ENCODE results near the gene OBP2A.
"Not testable (repeated sequence)": the region's sequence is repeated elsewhere in the genome, so short reads cannot be mapped to it uniquely, and the experiment has no call there.

The OBP2A gene

DNA sequence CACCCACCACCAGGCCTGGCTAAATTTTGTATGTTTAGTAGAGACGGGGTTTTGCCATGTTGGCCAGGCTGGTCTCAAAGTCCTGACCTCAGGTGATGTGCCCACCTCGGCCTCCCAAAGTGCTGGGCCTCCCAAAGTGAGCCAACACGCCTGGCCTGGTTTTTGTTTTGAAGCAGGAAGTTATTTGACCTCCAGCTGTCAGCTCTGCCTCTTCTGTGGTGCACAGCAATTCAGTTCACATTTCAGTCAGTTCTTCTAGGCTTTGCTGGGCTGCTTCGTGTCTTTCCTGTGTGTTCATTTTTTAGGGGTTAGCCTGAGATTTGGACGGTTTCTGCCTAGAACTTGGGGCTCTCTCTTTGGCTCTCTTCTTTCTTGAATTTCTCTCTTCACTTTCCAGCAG is 15.8 kb upstream of the OBP2A start:
- POLR2A ChIA-PET = no interaction called here

DNA sequence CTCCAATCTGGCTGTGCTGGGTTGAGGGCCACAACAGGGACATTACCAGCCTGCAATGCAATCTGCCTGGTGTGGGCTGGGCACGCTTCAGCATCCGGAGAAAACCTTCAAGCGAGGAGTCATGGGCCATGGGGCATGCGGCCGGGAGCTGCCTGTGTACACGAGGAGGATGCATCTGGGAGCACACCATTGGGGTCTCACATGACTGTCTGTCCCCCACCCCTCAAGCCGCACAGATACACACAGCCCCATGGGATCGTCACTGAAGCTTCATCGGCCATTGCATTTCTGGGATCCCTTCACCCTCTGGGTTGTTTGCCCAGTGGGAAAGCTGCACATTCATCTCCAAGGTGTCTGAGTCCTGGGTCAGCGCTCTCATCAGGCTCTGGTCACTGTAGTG is 14.8 kb upstream of the OBP2A start:
- TF ChIP-seq, protein P1, sequence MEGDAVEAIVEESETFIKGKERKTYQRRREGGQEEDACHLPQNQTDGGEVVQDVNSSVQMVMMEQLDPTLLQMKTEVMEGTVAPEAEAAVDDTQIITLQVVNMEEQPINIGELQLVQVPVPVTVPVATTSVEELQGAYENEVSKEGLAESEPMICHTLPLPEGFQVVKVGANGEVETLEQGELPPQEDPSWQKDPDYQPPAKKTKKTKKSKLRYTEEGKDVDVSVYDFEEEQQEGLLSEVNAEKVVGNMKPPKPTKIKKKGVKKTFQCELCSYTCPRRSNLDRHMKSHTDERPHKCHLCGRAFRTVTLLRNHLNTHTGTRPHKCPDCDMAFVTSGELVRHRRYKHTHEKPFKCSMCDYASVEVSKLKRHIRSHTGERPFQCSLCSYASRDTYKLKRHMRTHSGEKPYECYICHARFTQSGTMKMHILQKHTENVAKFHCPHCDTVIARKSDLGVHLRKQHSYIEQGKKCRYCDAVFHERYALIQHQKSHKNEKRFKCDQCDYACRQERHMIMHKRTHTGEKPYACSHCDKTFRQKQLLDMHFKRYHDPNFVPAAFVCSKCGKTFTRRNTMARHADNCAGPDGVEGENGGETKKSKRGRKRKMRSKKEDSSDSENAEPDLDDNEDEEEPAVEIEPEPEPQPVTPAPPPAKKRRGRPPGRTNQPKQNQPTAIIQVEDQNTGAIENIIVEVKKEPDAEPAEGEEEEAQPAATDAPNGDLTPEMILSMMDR (IDR thresholded peaks at IDR 0.05; ENCODE audit: control extremely low read depth, extremely low read depth, low read depth, missing control alignments) = no peak
- ChIA-PET CTCF (no interaction called here), POLR2A (no interaction called here)
- DNase-seq (ENCODE audit: extremely low spot score) = no peak

More for the DNA sequence above, 15.8 kb upstream of the OBP2A start:
- no peak for DNase-seq (ENCODE audit: extremely low spot score)
- TF ChIP-seq, protein P1 (IDR thresholded peaks at IDR 0.05; ENCODE audit: control extremely low read depth, extremely low read depth, low read depth, missing control alignments) = no peak
- CTCF ChIA-PET = no interaction called here

DNA sequence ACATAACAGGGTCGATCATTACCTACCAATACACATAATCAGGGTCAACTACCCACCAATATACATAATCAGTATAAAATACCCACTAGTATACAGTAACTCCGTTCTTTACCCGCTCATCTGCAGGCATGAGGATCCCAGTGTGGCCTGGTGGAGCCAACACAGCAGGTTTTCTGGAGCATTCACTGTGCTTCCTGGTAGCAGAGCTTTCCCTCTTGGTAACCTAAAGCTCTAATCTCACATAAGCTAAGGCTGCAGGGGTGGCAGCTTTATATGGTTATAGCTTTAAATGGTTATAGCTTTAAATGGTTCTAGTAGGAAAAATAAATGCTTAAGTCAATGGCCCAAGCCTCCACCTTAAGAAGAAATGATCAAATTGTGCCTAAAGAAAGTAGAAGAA is 12.8 kb upstream of the OBP2A start:
- ChIA-PET CTCF (interaction anchor here (0.9 kb wide), 1 partner anchor 29 kb away, joined by 4 read pairs; no protein-coding TSS in a partner anchor), POLR2A (no interaction called here)
- TF ChIP-seq, protein P1 (IDR thresholded peaks at IDR 0.05; ENCODE audit: control extremely low read depth, extremely low read depth, low read depth, missing control alignments) = no peak
- no peak for DNase-seq (ENCODE audit: extremely low spot score)

DNA sequence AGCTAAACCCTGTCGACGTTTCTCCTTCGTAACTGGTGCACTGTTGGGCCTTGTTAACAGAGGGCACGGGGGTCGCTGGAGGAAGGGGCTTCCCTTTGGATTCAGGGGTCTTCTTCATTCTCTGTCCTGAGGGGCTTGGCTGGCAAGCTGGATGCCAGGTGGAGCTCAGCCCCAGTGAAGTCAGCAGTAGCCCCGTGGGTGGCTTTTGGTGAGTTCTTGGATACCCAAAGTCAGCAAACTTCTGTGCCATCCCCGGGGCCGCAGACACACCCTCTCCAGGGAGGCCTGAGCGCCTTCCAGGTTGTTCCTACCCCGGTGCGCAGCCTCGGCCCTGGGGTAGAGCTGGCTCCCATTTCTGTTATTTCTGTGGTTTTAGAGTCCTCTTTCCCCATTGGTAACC is 12.3 kb upstream of the OBP2A start:
- POLR2A ChIA-PET = no interaction called here
- CTCF ChIA-PET = interaction anchor here (0.9 kb wide), 1 partner anchor 29 kb away, joined by 4 read pairs; no protein-coding TSS in a partner anchor
- TF ChIP-seq, protein P1 (IDR thresholded peaks at IDR 0.05; ENCODE audit: control extremely low read depth, extremely low read depth, low read depth, missing control alignments) = no peak
- no peak for DNase-seq (ENCODE audit: extremely low spot score)

DNA sequence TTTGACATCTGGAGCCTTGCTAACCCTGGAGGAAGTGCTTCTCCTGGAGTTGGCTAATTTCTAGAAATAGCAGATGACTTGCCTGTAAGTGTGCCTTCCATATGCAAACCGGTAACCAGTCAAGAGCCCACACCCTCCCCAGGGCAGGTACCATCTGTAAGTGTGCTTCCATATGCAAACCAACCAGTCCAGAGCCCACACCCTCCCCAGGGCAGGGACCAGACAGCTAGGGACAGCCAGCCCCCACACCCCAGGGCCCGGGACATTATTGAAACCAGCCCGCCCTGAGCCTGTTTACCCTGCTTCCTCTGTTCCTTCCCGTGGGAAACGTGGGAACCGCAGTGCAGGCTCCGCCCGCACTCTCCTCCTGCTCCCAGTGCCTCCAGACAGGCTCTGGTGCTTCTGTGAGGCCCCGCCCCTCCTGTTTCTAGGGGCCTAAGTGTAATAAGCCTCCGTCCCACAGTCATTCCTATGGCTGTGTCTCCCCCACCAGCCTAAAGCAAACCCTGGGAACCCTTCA is 11.7 kb upstream of the OBP2A start:
- CTCF ChIA-PET; DNase-seq (ENCODE audit: extremely low spot score); POLR2A ChIA-PET: not testable (repeated sequence)

DNA sequence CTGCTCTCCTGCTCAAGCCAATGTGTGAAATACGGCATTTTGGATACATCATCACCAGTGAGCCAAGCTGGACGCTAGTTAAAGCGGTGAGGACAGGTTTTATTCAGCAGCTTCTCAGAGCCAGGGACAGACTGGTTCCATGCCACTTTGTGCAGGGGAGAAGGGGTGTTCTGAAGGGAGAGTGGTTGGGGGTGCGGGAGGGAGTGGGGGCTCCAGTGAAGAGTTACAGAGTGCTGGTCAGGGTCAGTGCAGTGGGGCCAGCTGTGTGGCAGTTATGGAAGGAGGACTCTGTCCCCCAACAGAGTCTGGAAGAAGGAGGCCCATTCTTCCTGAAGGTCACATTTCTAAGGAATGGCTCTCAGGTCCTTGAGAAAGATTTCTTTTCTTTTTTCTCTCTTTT is 11.1 kb upstream of the OBP2A start:
- POLR2A ChIA-PET; CTCF ChIA-PET; DNase-seq (ENCODE audit: extremely low spot score): not testable (repeated sequence)

DNA sequence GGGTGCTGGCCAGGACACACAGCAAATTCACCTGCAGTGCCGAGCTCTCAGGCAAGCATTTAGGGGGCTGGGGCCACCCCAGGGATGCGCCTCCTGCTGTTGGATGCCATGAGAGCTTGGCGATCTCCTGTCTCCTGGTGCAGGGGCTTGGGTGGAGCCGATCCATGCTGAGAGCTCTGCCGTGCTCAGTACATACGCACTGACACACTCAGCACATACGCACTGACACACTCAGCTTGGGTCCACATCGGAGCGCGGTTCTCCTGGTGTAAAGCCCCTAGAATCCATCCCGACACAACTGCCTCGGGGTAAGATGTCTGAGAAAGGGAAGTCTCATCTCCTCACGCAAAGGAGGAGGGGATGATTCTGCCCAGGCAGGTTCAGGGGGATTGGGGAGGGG is 10.3 kb upstream of the OBP2A start:
- POLR2A ChIA-PET; CTCF ChIA-PET; DNase-seq (ENCODE audit: extremely low spot score): not testable (repeated sequence)

DNA sequence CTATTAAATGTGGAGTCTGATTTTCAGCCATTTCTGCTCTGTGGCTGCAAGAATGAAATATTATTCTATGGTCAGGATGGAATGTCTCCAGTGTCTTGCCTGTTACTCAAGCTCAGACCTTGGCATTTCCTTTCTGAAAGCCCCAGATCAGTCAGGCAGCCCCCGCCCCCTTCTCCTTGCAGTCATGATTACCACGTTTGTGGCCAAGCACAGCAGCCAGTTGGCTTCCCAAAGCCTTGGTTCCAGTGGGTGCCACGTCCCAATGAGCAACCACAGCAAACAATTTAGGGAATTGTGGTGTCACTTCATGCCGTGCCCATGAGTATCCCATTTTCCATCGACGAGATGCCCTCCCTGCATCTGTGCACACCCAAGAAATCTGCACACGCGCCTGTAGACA is 9.7 kb upstream of the OBP2A start:
- TF ChIP-seq, protein P1 (IDR thresholded peaks at IDR 0.05; ENCODE audit: control extremely low read depth, extremely low read depth, low read depth, missing control alignments) = no peak
- no peak for DNase-seq (ENCODE audit: extremely low spot score)
- POLR2A ChIA-PET = no interaction called here
- CTCF ChIA-PET = no interaction called here

DNA sequence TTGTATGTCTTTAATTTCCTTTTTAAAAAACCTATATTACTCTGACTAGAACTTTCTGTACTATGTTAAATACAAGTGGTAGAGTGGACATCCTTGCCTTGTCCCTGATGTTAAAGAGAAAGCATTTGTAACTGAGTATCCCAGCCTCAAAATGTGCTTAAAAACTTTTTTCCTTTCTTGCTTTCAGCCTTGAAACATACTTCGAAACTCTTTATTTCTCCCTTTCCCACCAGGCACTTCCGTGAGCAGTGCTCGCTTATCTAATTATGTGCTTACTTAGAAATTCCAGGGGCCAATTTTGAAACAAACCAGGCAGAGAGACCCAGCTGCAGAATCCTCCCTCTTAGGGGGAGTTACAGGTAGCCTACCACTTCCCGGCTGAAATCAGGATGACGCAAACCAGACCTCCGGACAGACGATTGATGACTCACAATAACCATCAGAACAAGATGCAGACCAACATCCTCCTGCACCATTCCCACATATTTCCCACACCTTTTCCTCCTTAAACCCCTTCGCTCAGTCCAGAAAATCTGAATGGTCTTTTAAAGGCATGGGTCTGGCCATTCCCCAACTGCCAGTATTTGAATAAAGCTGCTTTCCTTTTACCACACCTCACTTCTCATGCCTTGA is 2.5 kb upstream of the OBP2A start:
- CTCF ChIA-PET, POLR2A ChIA-PET: not testable (repeated sequence)

More for the DNA sequence above, 2.5 kb upstream of the OBP2A start:
- DNase-seq (ENCODE audit: extremely low spot score) = not testable (repeated sequence)
